ENCODE data around the gene MFSD1. TPM values are rescaled to one million over a fixed set of nuclear protein-coding genes. Genes with fewer than 3 reads are reported as not detected.

Gene MFSD1, protein sequence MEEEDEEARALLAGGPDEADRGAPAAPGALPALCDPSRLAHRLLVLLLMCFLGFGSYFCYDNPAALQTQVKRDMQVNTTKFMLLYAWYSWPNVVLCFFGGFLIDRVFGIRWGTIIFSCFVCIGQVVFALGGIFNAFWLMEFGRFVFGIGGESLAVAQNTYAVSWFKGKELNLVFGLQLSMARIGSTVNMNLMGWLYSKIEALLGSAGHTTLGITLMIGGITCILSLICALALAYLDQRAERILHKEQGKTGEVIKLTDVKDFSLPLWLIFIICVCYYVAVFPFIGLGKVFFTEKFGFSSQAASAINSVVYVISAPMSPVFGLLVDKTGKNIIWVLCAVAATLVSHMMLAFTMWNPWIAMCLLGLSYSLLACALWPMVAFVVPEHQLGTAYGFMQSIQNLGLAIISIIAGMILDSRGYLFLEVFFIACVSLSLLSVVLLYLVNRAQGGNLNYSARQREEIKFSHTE
- total RNA-seq = 44.8 and 104 TPM in 2 replicates

DNA sequence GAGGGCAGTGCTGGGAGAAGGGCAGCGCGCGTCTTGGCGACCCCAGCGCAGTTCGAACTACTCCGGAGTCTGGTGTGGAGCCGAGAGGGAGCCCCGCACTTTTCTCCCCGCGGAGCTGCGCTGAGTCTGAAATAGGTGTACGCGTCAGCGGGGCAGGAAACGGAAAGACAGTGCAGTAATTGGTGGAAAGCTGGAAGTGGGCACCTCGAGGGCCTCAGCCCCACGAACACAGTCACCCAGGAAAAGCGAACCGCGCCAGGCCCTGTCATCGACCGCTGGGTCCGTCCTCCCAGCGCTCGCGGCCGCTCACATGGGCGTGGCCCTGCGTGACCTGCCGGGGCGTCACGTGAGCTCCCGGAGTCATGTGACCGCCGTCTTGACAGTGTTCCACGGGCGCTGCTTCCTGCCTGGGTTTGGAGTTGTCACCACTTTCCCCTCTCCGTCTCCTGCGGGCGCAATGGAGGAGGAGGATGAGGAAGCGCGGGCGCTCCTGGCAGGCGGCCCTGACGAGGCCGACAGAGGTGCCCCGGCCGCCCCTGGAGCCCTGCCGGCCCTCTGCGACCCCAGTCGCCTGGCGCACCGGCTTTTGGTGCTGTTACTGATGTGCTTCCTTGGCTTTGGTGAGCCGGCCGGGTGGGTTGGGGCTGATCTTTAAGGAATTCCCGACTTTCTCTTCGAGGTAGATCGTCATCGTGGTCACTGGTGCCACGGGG lies at the start of gene MFSD1:
MFSD1 (plus strand) TSS at position 359 of the 713 bp plus-strand sequence; CDS start at position 458, 99 bp downstream.

Other genes with a start within 250 kb of the MFSD1 start
- 3.9 and 10.6 TPM in 2 replicates for gene MLF1, start 230.9 kb upstream of the MFSD1 start, total RNA-seq
- gene GFM1, start 157.5 kb upstream of the MFSD1 start, total RNA-seq = 24.3 and 47.3 TPM in 2 replicates
- 12.3 and 14.1 TPM in 2 replicates for gene LXN, start 129.4 kb upstream of the MFSD1 start, total RNA-seq
- 0.54 TPM in 1 of 2 replicates, not detected in the other for gene RARRES1, start 69.6 kb upstream of the MFSD1 start, total RNA-seq